ENCODE measurements around the gene SULT1C3. TPM values are rescaled to one million over a fixed set of nuclear protein-coding genes. Genes with fewer than 3 reads are reported as not detected.

The SULT1C3 gene
- total and polyA plus RNA-seq, 2 donors (not counting 1 experiment from before 2014, with no cell fraction given) = not detected

DNA sequence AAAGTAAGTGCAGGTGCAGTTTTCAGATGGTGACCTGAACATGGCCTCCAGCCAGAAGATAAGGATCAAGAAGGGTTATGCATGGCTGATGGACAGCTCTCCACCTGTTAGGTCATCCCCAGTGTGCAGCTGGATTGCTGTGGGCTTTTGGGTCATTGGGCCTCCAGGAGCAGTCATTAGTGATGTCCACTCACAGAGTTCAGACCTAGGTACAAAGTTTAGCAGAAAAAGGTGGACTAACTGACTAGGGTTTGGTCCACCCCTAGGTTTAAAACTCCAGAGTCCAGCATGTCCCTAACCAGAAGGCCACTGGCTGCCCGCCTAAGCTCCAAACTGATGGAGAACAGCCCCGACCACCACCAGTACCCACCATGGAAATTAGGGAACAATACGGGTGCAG is 30.6 kb downstream of the SULT1C3 start:
- no peak overlapping the region for H3K4me3 Mint-ChIP-seq
- intact Hi-C loops (cut with micrococcal nuclease) = no loop called here
- Histone ChIP-seq H3K27me3 (replicated peaks in 1 of 4; ENCODE audit: control extremely low read depth in 1 of 4, control insufficient read depth in 3 of 4, insufficient read depth in 4 of 4, low read length in 3 of 4) (peaks cover 0 to 3% (median 0%) of the 10 kb centered on the region in 4 experiments), H3K79me2 (ENCODE audit: control insufficient read depth, insufficient read depth, low read length) (no peaks in the 10 kb centered on the region), H3K4me3 (ENCODE audit: control extremely low read depth in 1 of 5, extremely low read depth in 1 of 5, insufficient read depth in 1 of 5, low read depth in 2 of 5, low read length in 4 of 5) (no peak overlapping the region), H3K36me3 (replicated peaks in 1 of 2; ENCODE audit: control extremely low read depth in 1 of 2, control insufficient read depth in 1 of 2, extremely low read depth in 1 of 2, insufficient read depth in 2 of 2, low read length in 1 of 2) (no peaks in the 10 kb centered on the region), H4K20me1 (ENCODE audit: control insufficient read depth, insufficient read depth, low read length, poor library complexity, severe bottlenecking) (no peaks in the 10 kb centered on the region), H3K9me3 (ENCODE audit: control extremely low read depth in 1 of 3, control insufficient read depth in 2 of 3, insufficient read depth in 1 of 3, low read length in 2 of 3) (no peaks in the 10 kb centered on the region), H3K4me2 (replicated peaks; ENCODE audit: low read depth, low read length, poor library complexity, severe bottlenecking) (no peak overlapping the region), H3K4me1 (ENCODE audit: control insufficient read depth in 2 of 2, insufficient read depth in 2 of 2, low read length in 2 of 2) (no peaks in the 10 kb centered on the region), H3K9ac (ENCODE audit: low read length) (no peak overlapping the region), H2AFZ (ENCODE audit: insufficient read depth, low read depth, low read length, poor library complexity, severe bottlenecking) (no peak overlapping the region), H3K27ac (ENCODE audit: low read length in 2 of 2) (no peak overlapping the region)
- no peak for ATAC-seq (ENCODE audit: low read depth)
- ChIA-PET CTCF (no interaction called here), POLR2A (no interaction called here)
- no peak for DNase-seq
- peaks cover 8% of the 10 kb centered on the region for H3K27me3 Mint-ChIP-seq
- H3K9me3 Mint-ChIP-seq (ENCODE audit: insufficient read depth) = no peaks in the 10 kb centered on the region
- TF ChIP-seq, protein P1, sequence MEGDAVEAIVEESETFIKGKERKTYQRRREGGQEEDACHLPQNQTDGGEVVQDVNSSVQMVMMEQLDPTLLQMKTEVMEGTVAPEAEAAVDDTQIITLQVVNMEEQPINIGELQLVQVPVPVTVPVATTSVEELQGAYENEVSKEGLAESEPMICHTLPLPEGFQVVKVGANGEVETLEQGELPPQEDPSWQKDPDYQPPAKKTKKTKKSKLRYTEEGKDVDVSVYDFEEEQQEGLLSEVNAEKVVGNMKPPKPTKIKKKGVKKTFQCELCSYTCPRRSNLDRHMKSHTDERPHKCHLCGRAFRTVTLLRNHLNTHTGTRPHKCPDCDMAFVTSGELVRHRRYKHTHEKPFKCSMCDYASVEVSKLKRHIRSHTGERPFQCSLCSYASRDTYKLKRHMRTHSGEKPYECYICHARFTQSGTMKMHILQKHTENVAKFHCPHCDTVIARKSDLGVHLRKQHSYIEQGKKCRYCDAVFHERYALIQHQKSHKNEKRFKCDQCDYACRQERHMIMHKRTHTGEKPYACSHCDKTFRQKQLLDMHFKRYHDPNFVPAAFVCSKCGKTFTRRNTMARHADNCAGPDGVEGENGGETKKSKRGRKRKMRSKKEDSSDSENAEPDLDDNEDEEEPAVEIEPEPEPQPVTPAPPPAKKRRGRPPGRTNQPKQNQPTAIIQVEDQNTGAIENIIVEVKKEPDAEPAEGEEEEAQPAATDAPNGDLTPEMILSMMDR (IDR thresholded peaks at IDR 0.05) = no peak
- TF ChIP-seq EZH2 (IDR thresholded peaks at IDR 0.05; ENCODE audit: borderline replicate concordance, insufficient read depth, low read depth, low read length, poor library complexity, severe bottlenecking) = no peak
- no peak overlapping the region for H3K27ac Mint-ChIP-seq
- 89% methylated on average over 2 of the region's 3 CpGs for WGBS (ENCODE audit: insufficient coverage)
- H3K4me1 Mint-ChIP-seq = no peaks in the 10 kb centered on the region

DNA sequence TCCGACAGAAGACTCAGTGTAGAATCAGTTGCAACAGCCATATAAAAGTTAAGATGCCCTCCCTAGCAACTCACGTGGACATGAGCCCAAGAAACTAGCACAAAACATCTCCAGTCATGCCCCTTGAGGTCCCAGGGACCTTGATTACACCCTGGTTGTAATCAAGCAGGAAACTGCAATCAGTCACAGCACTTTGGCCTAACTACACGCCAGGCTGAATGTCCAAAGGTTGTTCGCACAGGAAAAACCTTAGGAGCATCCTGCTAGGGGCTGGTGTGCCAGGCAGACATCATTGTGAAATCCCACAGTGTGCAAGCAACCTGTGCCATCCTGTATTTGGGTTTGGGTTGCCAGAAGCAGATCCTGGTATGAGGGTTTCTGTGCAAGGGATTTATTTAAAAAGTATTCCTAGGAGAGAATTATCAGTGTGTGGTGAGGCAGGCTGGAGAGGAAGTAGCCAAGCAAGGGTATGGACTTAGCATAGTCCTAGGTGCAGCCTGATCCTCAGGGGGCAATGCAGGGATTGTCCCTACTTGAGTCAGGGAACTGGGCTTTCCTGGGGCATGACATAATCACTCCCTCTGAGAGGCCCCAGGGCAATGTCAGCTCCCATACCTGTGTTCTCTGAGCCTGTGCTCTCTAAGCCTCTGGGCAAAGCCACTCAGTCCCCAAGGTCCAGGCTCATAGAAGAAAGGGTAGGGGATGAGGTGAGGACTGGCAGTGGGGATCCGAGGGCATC is 31.2 kb downstream of the SULT1C3 start:
- Mint-ChIP-seq H3K4me1 (no peaks in the 10 kb centered on the region), H3K27ac (no peak overlapping the region), H3K9me3 (ENCODE audit: insufficient read depth) (no peaks in the 10 kb centered on the region), H3K4me3 (no peak overlapping the region), H3K27me3 (peaks cover 8% of the 10 kb centered on the region)
- intact Hi-C loops (cut with micrococcal nuclease) = no loop called here
- WGBS (ENCODE audit: insufficient coverage) = 72% methylated on average over 4 of the region's 5 CpGs
- Histone ChIP-seq H3K79me2 (ENCODE audit: control insufficient read depth, insufficient read depth, low read length) (no peaks in the 10 kb centered on the region), H3K27ac (ENCODE audit: low read length in 2 of 2) (no peak overlapping the region), H2AFZ (ENCODE audit: insufficient read depth, low read depth, low read length, poor library complexity, severe bottlenecking) (no peak overlapping the region), H4K20me1 (ENCODE audit: control insufficient read depth, insufficient read depth, low read length, poor library complexity, severe bottlenecking) (no peaks in the 10 kb centered on the region), H3K4me1 (ENCODE audit: control insufficient read depth in 2 of 2, insufficient read depth in 2 of 2, low read length in 2 of 2) (no peaks in the 10 kb centered on the region), H3K27me3 (replicated peaks in 1 of 4; ENCODE audit: control extremely low read depth in 1 of 4, control insufficient read depth in 3 of 4, insufficient read depth in 4 of 4, low read length in 3 of 4) (peaks cover 0 to 3% (median 0%) of the 10 kb centered on the region in 4 experiments), H3K9me3 (ENCODE audit: control extremely low read depth in 1 of 3, control insufficient read depth in 2 of 3, insufficient read depth in 1 of 3, low read length in 2 of 3) (no peaks in the 10 kb centered on the region), H3K36me3 (replicated peaks in 1 of 2; ENCODE audit: control extremely low read depth in 1 of 2, control insufficient read depth in 1 of 2, extremely low read depth in 1 of 2, insufficient read depth in 2 of 2, low read length in 1 of 2) (no peaks in the 10 kb centered on the region), H3K4me2 (replicated peaks; ENCODE audit: low read depth, low read length, poor library complexity, severe bottlenecking) (no peak overlapping the region), H3K9ac (ENCODE audit: low read length) (no peak overlapping the region), H3K4me3 (ENCODE audit: control extremely low read depth in 1 of 5, extremely low read depth in 1 of 5, insufficient read depth in 1 of 5, low read depth in 2 of 5, low read length in 4 of 5) (no peak overlapping the region)
- ChIA-PET CTCF (no interaction called here), POLR2A (no interaction called here)
- ATAC-seq (ENCODE audit: low read depth) = no peak
- TF ChIP-seq EZH2 (IDR thresholded peaks at IDR 0.05; ENCODE audit: borderline replicate concordance, insufficient read depth, low read depth, low read length, poor library complexity, severe bottlenecking) = no peak
- TF ChIP-seq, protein P1 (IDR thresholded peaks at IDR 0.05) = no peak
- no peak for DNase-seq
